22Rv1 (cell line): ENCODE results near the gene LAMC1.

ENCODE experiments used
- ZFX ChIP-seq: fragments of 450-650 bp; IDR thresholded peaks from 2 replicates; pipeline ENCODE4 v1.6.1; 2017; ENCODE audit warnings: antibody characterized with exemption, borderline replicate concordance
- TF ChIP-seq, protein P1 (sequence below): fragments of 450-650 bp; IDR thresholded peaks from 2 replicates; pipeline ENCODE4 v1.5.1; 2017; ENCODE audit warnings: mild to moderate bottlenecking

DNA sequence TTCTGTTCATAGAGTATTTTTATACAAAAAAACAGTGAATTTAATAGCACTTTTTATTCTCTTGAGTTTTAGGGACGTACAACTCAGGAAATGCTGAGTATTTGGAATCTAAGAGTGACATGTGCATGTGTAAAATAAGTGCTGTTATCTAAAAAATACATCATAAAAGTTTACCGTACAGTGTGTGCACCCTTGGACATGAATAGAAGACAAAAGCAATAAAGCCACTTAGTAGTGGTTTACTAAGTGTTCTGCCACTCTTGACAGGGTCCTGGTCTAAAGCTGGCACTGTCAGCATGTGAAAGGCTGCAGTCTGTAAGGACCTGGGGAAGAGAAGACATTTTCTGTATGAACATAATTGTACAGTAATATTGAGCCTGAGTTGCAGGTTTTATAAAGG, 51.0 kb downstream of the LAMC1 start:
- TF ChIP-seq, protein P1, sequence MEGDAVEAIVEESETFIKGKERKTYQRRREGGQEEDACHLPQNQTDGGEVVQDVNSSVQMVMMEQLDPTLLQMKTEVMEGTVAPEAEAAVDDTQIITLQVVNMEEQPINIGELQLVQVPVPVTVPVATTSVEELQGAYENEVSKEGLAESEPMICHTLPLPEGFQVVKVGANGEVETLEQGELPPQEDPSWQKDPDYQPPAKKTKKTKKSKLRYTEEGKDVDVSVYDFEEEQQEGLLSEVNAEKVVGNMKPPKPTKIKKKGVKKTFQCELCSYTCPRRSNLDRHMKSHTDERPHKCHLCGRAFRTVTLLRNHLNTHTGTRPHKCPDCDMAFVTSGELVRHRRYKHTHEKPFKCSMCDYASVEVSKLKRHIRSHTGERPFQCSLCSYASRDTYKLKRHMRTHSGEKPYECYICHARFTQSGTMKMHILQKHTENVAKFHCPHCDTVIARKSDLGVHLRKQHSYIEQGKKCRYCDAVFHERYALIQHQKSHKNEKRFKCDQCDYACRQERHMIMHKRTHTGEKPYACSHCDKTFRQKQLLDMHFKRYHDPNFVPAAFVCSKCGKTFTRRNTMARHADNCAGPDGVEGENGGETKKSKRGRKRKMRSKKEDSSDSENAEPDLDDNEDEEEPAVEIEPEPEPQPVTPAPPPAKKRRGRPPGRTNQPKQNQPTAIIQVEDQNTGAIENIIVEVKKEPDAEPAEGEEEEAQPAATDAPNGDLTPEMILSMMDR: no peak
- no peak for TF ChIP-seq ZFX
